Neural cell (in vitro differentiated cells): ENCODE results near the gene LRRC8C. TPM values are rescaled to one million over a fixed set of nuclear protein-coding genes. Genes with fewer than 3 reads are reported as not detected.

Source experiments
- H2AFZ ChIP-seq: fragments of 200-600, 300-800 bp; sonication (generic), shearing (Covaris generic); 2 replicates; pipeline ENCODE4 v1.6.0; 2014; ENCODE audit warnings: low read depth, mild to moderate bottlenecking, antibody characterized with exemption, low read length, moderate library complexity
- H3F3A ChIP-seq: fragments of 200-600 bp; shearing (Covaris generic); 2 replicates; pipeline ENCODE4 v1.6.1; 2016; ENCODE audit warnings: mild to moderate bottlenecking, moderate library complexity, mixed read lengths, antibody characterized with exemption, low read length; ENCODE audit not compliant: insufficient read depth, poor library complexity, severe bottlenecking
- H3K27ac ChIP-seq: fragments of 200-600, 300-800 bp; sonication (generic), shearing (Covaris generic); 2 replicates; pipeline ENCODE4 v1.5.1; 2014; ENCODE audit warnings: mild to moderate bottlenecking, low read length, moderate library complexity
- H3K27me3 ChIP-seq: fragments of 300-800, 200-600 bp; sonication (generic), shearing (Covaris generic); 2 replicates; pipeline ENCODE4 v1.6.0; 2014; ENCODE audit warnings: mild to moderate bottlenecking, low read depth, low read length, moderate library complexity; ENCODE audit not compliant: insufficient read depth
- H3K36me3 ChIP-seq: fragments of 300-800, 200-600 bp; sonication (generic), shearing (Covaris generic); 2 replicates; pipeline ENCODE4 v1.5.1; 2014; ENCODE audit warnings: mild to moderate bottlenecking, antibody characterized with exemption, low read length, moderate library complexity; ENCODE audit not compliant: insufficient read depth
- H3K4me2 ChIP-seq: fragments of 300-800, 200-600 bp; sonication (generic), shearing (Covaris generic); 2 replicates; pipeline ENCODE4 v1.6.0; 2014; ENCODE audit warnings: mild to moderate bottlenecking, low read length
- H3K4me3 ChIP-seq: fragments of 300-800, 200-600 bp; sonication (generic), shearing (Covaris generic); 2 replicates; pipeline ENCODE4 v1.5.1; 2014; ENCODE audit warnings: mild to moderate bottlenecking, low read length, moderate library complexity
- H3K79me2 ChIP-seq: fragments of 200-600 bp; shearing (Covaris generic); replicated peaks from 2 replicates; pipeline ENCODE4 v1.6.0; 2014; ENCODE audit warnings: mild to moderate bottlenecking, low read length, moderate library complexity; ENCODE audit not compliant: insufficient read depth
- H3K9ac ChIP-seq: fragments of 300-800, 200-600 bp; sonication (generic), shearing (Covaris generic); 2 replicates; pipeline ENCODE4 v1.6.1; 2016; ENCODE audit warnings: mild to moderate bottlenecking, low read length, mixed read lengths
- H3K9me2 ChIP-seq: fragments of 200-600 bp; shearing (Covaris generic); 2 replicates; pipeline ENCODE4 v1.6.1; 2016; ENCODE audit warnings: mild to moderate bottlenecking, low read length, mixed read lengths; ENCODE audit not compliant: insufficient read depth
- H3K9me3 ChIP-seq: fragments of 200-600, 300-800 bp; sonication (generic), shearing (Covaris generic); 2 replicates; pipeline ENCODE4 v1.6.1; 2016; ENCODE audit warnings: mild to moderate bottlenecking, mixed run types, low read length, moderate library complexity, mixed read lengths
- H4K20me1 ChIP-seq: fragments of 200-600 bp; shearing (Covaris generic); 2 replicates; pipeline ENCODE4 v1.6.1; 2016; ENCODE audit warnings: mild to moderate bottlenecking, mixed run types; ENCODE audit not compliant: insufficient read depth
- CTCF ChIP-seq: fragments of 450-650 bp; IDR thresholded peaks from 2 replicates; pipeline ENCODE4 v1.5.1; 2014; ENCODE audit warnings: antibody characterized with exemption, mild to moderate bottlenecking, moderate library complexity; ENCODE audit not compliant: poor library complexity, severe bottlenecking
- EP300 ChIP-seq: fragments of 450-650 bp; conservative IDR thresholded peaks from 2 replicates; pipeline ENCODE4 v1.6.1; 2014; ENCODE audit warnings: antibody characterized with exemption, mild to moderate bottlenecking, moderate library complexity; ENCODE audit not compliant: poor library complexity, severe bottlenecking
- EZH2 ChIP-seq: fragments of 200-600, 300-800 bp; shearing (Covaris generic), sonication (generic); IDR thresholded peaks from 2 replicates; pipeline ENCODE4 v1.6.1; 2014; ENCODE audit warnings: antibody characterized with exemption, low read length, borderline replicate concordance, mild to moderate bottlenecking; ENCODE audit not compliant: insufficient read depth, poor library complexity, severe bottlenecking
- MXI1 ChIP-seq: fragments of 450-650 bp; conservative IDR thresholded peaks from 2 replicates; pipeline ENCODE4 v1.6.1; 2014; ENCODE audit warnings: antibody characterized with exemption, mild to moderate bottlenecking; ENCODE audit not compliant: poor library complexity, severe bottlenecking
- POLR2AphosphoS5 ChIP-seq: IDR thresholded peaks from 2 replicates; pipeline ENCODE4 v1.6.1; 2012
- RAD21 ChIP-seq: fragments of 450-650 bp; conservative IDR thresholded peaks from 2 replicates; pipeline ENCODE4 v1.6.1; 2014; ENCODE audit warnings: antibody characterized with exemption, mild to moderate bottlenecking, moderate library complexity
- REST ChIP-seq: IDR thresholded peaks from 2 replicates; pipeline ENCODE4 v1.6.1; 2012; ENCODE audit warnings: borderline replicate concordance
- SMC3 ChIP-seq: fragments of 450-650 bp; conservative IDR thresholded peaks from 2 replicates; pipeline ENCODE4 v1.6.1; 2014; ENCODE audit warnings: antibody characterized with exemption, mild to moderate bottlenecking, moderate library complexity; ENCODE audit not compliant: poor library complexity
- TAF1 ChIP-seq: IDR thresholded peaks from 2 replicates; pipeline ENCODE4 v1.6.1; 2012; ENCODE audit warnings: low read depth
- polyA plus RNA-seq: library from polyadenylated mRNA; depleted of rRNA; stranded (reverse); fragments of >200 nt; gene quantifications from 2 replicates; pipeline ENCODE4 v1.2.3, GENCODE V29; 2014

Gene LRRC8C
- polyA plus RNA-seq, 1 donor from 2014 or later, result 0.78 TPM

GRCh38 chr1:89728381-89728780 is 95.5 kb downstream of the LRRC8C start:
- H3K9ac ChIP-seq, result no peak overlapping the region
- no peaks in the 10 kb centered on the region for H3K9me2 ChIP-seq
- no peaks in the 10 kb centered on the region for H4K20me1 ChIP-seq
- H3K27me3 ChIP-seq, result no peaks in the 10 kb centered on the region
- no peak for TF ChIP-seq CTCF
- no peak for TF ChIP-seq MXI1
- TF ChIP-seq RAD21, result no peak
- TF ChIP-seq REST, result no peak
- TF ChIP-seq EP300, result no peak
- TF ChIP-seq POLR2AphosphoS5, result no peak
- no peak for TF ChIP-seq SMC3
- no peak for TF ChIP-seq TAF1
- no peak for TF ChIP-seq EZH2
- no peak overlapping the region for H3K27ac ChIP-seq
- no peak overlapping the region for H2AFZ ChIP-seq
- H3F3A ChIP-seq, result no peaks in the 10 kb centered on the region
- no peak overlapping the region for H3K4me3 ChIP-seq
- H3K79me2 ChIP-seq, result no peaks in the 10 kb centered on the region
- no peaks in the 10 kb centered on the region for H3K9me3 ChIP-seq
- no peaks in the 10 kb centered on the region for H3K36me3 ChIP-seq
- no peak overlapping the region for H3K4me2 ChIP-seq

GRCh38 chr1:89732206-89732605 is 99.3 kb downstream of the LRRC8C start:
- no peaks in the 10 kb centered on the region for H3F3A ChIP-seq
- no peaks in the 10 kb centered on the region for H3K36me3 ChIP-seq
- H3K79me2 ChIP-seq, result no peaks in the 10 kb centered on the region
- H3K27me3 ChIP-seq, result no peaks in the 10 kb centered on the region
- no peak for TF ChIP-seq SMC3
- TF ChIP-seq MXI1, result no peak
- TF ChIP-seq RAD21, result no peak
- no peak for TF ChIP-seq POLR2AphosphoS5
- no peak for TF ChIP-seq REST
- H4K20me1 ChIP-seq, result no peaks in the 10 kb centered on the region
- no peak overlapping the region for H3K9ac ChIP-seq
- no peaks in the 10 kb centered on the region for H3K9me3 ChIP-seq
- no peak overlapping the region for H3K27ac ChIP-seq
- H2AFZ ChIP-seq, result no peak overlapping the region
- H3K4me2 ChIP-seq, result no peak overlapping the region
- H3K9me2 ChIP-seq, result no peaks in the 10 kb centered on the region
- H3K4me3 ChIP-seq, result no peak overlapping the region
